Kidney (tissue), 14 donors: Measurements from ENCODE around the gene CGN. TPM values are rescaled to one million over a fixed set of nuclear protein-coding genes. Genes with fewer than 3 reads are reported as not detected.

ENCODE experiments used
- DNase-seq, 5 donors: peaks; one replicate each; pipeline ENCODE4 v3.0.0-alpha.2; 2013 to 2020
- FAIRE-seq: peaks from 2 replicates; lab custom pipeline; 2012; peaks lifted over from hg19 to GRCh38; lab: Jason Lieb, UNC
- H3K27ac ChIP-seq, 2 donors: one replicate each; pipeline ENCODE4 v1.7.0; 2013; ENCODE audit warnings: low read depth in 2 of 2, low read length in 2 of 2, inconsistent platforms in 1 of 2
- H3K27me3 ChIP-seq: one replicate; pipeline ENCODE4 v1.7.1; 2013; ENCODE audit warnings: low read length, inconsistent platforms; ENCODE audit not compliant: control insufficient read depth, insufficient read depth
- H3K36me3 ChIP-seq, 3 donors: one replicate each; pipeline versions ENCODE4 v1.7.0 to v1.7.1; 2013; ENCODE audit warnings: low read length in 3 of 3, control low read depth in 1 of 3, inconsistent platforms in 1 of 3; ENCODE audit not compliant: insufficient read depth in 3 of 3, control insufficient read depth in 2 of 3
- H3K4me1 ChIP-seq, 3 donors: one replicate each; pipeline versions ENCODE4 v1.7.0 to v1.7.1; 2013; ENCODE audit warnings: low read length in 3 of 3, inconsistent platforms in 1 of 3, low read depth in 1 of 3; ENCODE audit not compliant: control insufficient read depth in 2 of 3, insufficient read depth in 2 of 3
- H3K4me3 ChIP-seq, 3 donors: one replicate each; pipeline versions ENCODE4 v1.7.0 to v1.8.1; 2013; ENCODE audit warnings: low read length in 3 of 3, control low read depth in 1 of 3, inconsistent platforms in 1 of 3
- H3K9ac ChIP-seq, 3 donors: one replicate each; pipeline versions ENCODE4 v1.7.0 to v1.7.1; 2013; ENCODE audit warnings: low read length in 3 of 3, control low read depth in 1 of 3, inconsistent platforms in 1 of 3
- H3K9me3 ChIP-seq, 3 donors: one replicate each; pipeline versions ENCODE4 v1.7.0 to v1.7.1; 2013; ENCODE audit warnings: low read length in 3 of 3, control low read depth in 1 of 3, inconsistent platforms in 1 of 3; ENCODE audit not compliant: control insufficient read depth in 2 of 3, insufficient read depth in 1 of 3
- CTCF ChIP-seq: IDR thresholded peaks from 3 replicates; pipeline ENCODE4 v1.5.1; 2012; ENCODE audit warnings: mild to moderate bottlenecking, moderate library complexity, borderline replicate concordance; ENCODE audit not compliant: insufficient read depth; ENCODE audit errors: extremely low read depth
- intact Hi-C: fragments of 100-400 bp; cut with DNase I; formaldehyde crosslinking; loops from one replicate; pipeline ENCODE4 v1.11.1; 2022
- polyA plus RNA-seq: library from polyadenylated mRNA; stranded (reverse); fragments of 350-450 nt; fragmentation: Illumina TruSeq; extraction: RNeasy Lipid Tissue Mini Kit (QIAGEN cat#74804); gene quantifications from one replicate; pipeline ENCODE4 v1.2.3, GENCODE V29; 2014; ENCODE audit warnings: low read depth, low replicate concordance; ENCODE audit not compliant: insufficient read depth
- total RNA-seq: library from RNA; stranded (reverse); fragmentation: NEBNext Ultra II Directional; extraction: Animal tissue kit (Norgen Biotek cat#: 25700); gene quantifications from one replicate; pipeline ENCODE4 v1.2.1, GENCODE V29; 2021
- donor health status: control.
- donor health status: control.
- donor health status: control.
- donor health status: control.
- donor health status: control.
- donor health status: DM: yes; HTN: yes; CAD: no.
- donor health status: Normal renal cell carcinoma (clear cell type).

Gene CGN
- total and polyA plus RNA-seq, 2 donors from 2014 or later, result 24.0 to 41.6 TPM

DNA sequence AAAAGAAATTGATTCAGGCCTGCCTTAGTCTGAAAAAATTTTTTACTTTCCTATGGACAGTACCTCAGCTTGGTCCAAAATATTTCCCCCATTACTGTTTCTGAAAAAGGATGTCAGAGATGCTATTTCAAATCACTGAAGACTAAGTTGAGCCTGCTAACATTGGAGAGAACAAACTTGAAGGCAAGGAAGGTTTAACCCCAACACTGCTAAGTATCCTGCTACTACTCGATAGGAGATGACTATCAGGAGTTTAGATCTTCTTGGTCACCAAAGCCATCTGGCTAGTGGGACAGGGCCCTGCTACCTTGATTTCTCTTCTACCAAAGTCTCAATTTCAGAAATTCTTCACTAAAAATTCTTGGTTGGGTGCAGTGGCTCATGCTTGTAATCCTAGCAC lies 29.2 kb upstream of the CGN start:
- no peaks in the 10 kb centered on the region for H3K36me3 ChIP-seq
- H3K4me3 ChIP-seq, result no peak overlapping the region
- H3K27me3 ChIP-seq, result no peaks in the 10 kb centered on the region
- no peak overlapping the region for H3K27ac ChIP-seq
- no peak for FAIRE-seq
- intact Hi-C loops, result no loop called here
- peaks cover 0 to 3% (median 2%) of the 10 kb centered on the region in 3 donors for H3K9me3 ChIP-seq
- DNase-seq, result no peak
- TF ChIP-seq CTCF, result no peak
- no peaks in the 10 kb centered on the region for H3K4me1 ChIP-seq
- H3K9ac ChIP-seq, result no peak overlapping the region

DNA sequence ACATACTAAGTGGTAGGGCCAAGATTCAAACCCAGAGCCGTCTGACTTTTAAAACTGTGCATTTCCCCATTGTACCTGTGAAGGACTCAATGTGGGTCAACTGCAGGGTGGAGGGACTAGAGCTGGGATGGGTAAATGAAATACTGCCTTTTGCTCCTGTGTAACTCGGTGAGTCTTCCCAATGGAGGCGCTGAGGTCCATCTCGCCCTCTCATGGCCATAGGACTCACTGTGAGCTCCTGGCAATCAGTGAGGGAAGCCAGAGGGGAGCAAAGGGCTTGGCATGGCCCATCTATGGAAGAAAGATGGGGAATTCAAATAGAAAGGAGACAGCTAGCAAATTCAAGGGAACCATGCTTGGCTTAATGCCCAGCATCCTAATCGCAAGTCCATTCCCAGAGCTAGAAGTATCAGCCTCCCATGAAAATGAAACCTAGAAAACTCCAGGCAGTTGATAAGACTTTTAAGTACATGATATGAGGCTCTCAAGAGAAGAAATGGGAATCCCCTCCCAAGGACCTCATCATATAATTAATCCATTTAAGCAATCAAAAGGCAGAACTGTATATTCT lies 25.4 kb upstream of the CGN start:
- H3K36me3 ChIP-seq, result no peaks in the 10 kb centered on the region
- H3K4me1 ChIP-seq, result no peaks in the 10 kb centered on the region
- no peak for TF ChIP-seq CTCF
- FAIRE-seq, result no peak
- H3K4me3 ChIP-seq, result no peak overlapping the region
- no peak for DNase-seq
- H3K27me3 ChIP-seq, result no peaks in the 10 kb centered on the region
- no peak overlapping the region for H3K9ac ChIP-seq
- intact Hi-C loops, result no loop called here
- peaks cover 0 to 3% (median 2%) of the 10 kb centered on the region in 3 donors for H3K9me3 ChIP-seq
- no peak overlapping the region for H3K27ac ChIP-seq

GRCh38 chr1:151486557-151486956 lies 24.6 kb upstream of the CGN start:
- no peaks in the 10 kb centered on the region for H3K36me3 ChIP-seq
- H3K4me1 ChIP-seq, result no peaks in the 10 kb centered on the region
- no peak for TF ChIP-seq CTCF
- intact Hi-C loops, result no loop called here
- no peaks in the 10 kb centered on the region for H3K27me3 ChIP-seq
- no peak overlapping the region for H3K4me3 ChIP-seq
- no peak overlapping the region for H3K9ac ChIP-seq
- H3K27ac ChIP-seq, result no peak overlapping the region
- FAIRE-seq, result no peak
- DNase-seq, result no peak
- H3K9me3 ChIP-seq, result peaks cover 0 to 3% (median 2%) of the 10 kb centered on the region in 3 donors

DNA sequence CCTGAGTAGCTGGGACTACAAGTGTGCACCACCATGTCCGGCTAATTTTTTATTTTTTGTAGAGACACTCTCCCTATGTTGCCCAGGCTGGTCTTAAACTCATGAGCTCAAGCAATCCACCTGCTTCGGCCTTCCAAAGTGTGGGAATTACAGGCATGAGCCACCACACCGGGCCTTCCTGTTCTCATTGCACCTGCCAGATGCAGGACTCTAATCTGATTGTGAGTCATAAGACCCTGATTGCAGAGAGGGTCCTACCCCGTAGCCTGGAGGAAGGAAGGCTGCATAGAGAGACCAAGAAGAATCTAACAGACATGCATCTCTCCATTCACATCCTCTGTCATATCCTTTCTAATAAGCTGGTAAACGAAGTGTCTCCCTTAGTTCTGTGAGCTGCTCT lies 19.5 kb upstream of the CGN start:
- Histone ChIP-seq H3K27me3 (no peaks in the 10 kb centered on the region), H3K4me1 (no peaks in the 10 kb centered on the region), H3K36me3 (no peaks in the 10 kb centered on the region), H3K4me3 (no peak overlapping the region), H3K9me3 (no peaks in the 10 kb centered on the region), H3K27ac (no peak overlapping the region), H3K9ac (no peak overlapping the region)
- intact Hi-C loops, result no loop called here
- DNase-seq (no peak), FAIRE-seq (no peak)
- TF ChIP-seq CTCF, result no peak
